ENCODE data around the gene COL7A1. TPM values are rescaled to one million over a fixed set of nuclear protein-coding genes. Genes with fewer than 3 reads are reported as not detected.

COL7A1 gene
- total RNA-seq, 4 donors from 2014 or later: 0.66 to 1.7 (median 1.1) TPM

DNA sequence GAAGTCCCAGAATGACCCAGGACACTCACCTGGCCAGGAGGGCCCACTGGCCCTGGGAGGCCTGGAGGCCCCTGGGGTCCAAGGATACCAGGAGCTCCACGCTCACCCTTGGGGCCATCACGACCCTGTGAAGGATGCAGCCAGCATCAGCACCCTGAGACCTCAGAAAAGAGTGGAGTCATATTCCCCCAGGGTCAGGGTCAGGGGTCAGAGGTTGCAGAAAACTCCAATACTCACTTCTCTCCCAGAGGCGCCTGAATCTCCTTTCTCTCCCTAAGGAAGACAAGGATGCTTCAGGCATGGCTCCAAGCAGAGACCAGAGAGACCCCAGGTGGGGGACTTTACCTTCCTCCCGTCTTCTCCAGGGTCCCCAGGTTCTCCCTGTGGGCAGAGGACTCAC lies 18.5 kb downstream of the COL7A1 start:
- in situ Hi-C loops (cut with MboI; ENCODE audit: low sequenced_read_pairs in 4 of 4) (no loop called here), intact Hi-C loops (cut with DNase I; ENCODE audit: low total_unique reads) (no loop called here)
- DNase-seq (no peak), ATAC-seq (no peak)
- Histone ChIP-seq H3K36me3 (no peaks in the 10 kb centered on the region), H3K27me3 (no peaks in the 10 kb centered on the region), H3K27ac (no peak overlapping the region), H3K4me3 (no peak overlapping the region), H3K9me3 (no peaks in the 10 kb centered on the region), H3K4me1 (no peaks in the 10 kb centered on the region)
- TF ChIP-seq, protein P1, sequence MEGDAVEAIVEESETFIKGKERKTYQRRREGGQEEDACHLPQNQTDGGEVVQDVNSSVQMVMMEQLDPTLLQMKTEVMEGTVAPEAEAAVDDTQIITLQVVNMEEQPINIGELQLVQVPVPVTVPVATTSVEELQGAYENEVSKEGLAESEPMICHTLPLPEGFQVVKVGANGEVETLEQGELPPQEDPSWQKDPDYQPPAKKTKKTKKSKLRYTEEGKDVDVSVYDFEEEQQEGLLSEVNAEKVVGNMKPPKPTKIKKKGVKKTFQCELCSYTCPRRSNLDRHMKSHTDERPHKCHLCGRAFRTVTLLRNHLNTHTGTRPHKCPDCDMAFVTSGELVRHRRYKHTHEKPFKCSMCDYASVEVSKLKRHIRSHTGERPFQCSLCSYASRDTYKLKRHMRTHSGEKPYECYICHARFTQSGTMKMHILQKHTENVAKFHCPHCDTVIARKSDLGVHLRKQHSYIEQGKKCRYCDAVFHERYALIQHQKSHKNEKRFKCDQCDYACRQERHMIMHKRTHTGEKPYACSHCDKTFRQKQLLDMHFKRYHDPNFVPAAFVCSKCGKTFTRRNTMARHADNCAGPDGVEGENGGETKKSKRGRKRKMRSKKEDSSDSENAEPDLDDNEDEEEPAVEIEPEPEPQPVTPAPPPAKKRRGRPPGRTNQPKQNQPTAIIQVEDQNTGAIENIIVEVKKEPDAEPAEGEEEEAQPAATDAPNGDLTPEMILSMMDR (IDR thresholded peaks at IDR 0.05 in 4 of 5, conservative IDR thresholded peaks at IDR 0.05 in 1 of 5): no peak
- TF ChIP-seq POLR2A (IDR thresholded peaks at IDR 0.05): no peak

DNA sequence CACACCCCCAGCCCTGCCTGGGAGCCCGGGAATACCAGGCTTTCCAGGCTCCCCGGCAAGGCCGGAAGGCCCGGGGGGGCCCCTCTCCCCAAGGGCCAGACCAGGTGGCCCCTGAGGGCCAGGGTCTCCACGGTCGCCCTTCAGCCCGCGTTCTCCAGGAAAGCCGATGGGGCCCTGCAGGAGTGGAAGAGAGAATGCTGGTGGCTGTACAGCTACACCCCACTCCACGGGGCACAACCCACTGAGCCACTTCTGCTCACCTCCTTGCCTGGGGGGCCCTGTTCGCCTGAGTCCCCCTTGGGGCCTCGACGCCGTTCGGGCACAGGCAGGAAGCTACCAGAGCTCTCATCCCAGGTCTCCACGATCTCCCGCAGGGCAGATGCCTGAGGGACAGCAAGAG lies 19.8 kb downstream of the COL7A1 start:
- Histone ChIP-seq H3K27me3 (no peaks in the 10 kb centered on the region), H3K4me3 (no peak overlapping the region), H3K9me3 (no peaks in the 10 kb centered on the region), H3K36me3 (peaks cover 0 to 3% of the 10 kb centered on the region in 2 donors), H3K27ac (no peak overlapping the region), H3K4me1 (no peaks in the 10 kb centered on the region)
- intact Hi-C loops (cut with DNase I; ENCODE audit: low total_unique reads) (no loop called here), in situ Hi-C loops (cut with MboI; ENCODE audit: low sequenced_read_pairs in 4 of 4) (no loop called here)
- ATAC-seq: no peak
- no peak for DNase-seq
- TF ChIP-seq, protein P1 (IDR thresholded peaks at IDR 0.05 in 4 of 5, conservative IDR thresholded peaks at IDR 0.05 in 1 of 5): no peak

DNA sequence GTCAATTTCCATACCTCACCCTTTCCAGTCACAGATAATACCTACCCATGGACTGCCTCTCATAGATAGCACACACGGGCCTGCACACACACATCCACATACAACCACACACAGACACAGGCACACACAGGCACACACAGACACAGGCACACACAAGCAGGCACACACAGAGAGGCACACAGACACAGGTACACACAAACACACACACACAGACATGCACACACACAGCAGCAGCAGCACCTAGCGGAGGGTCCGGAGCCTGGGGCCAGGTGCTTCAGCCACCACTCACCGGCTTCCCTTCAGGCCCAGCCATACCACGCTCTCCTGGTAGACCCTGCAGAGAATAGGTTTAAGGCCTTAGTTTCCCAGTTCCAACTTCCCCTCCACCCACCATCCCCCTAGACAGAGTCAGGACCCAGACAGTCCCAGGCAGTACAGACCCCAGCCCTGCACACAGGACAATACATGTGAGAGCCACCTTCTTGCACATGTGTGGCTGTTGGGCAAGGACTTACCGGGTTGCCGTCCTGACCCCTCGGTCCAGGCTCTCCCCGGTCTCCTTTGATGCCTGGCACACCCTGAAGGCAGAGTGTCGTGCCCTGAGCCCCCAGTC lies 21.1 kb downstream of the COL7A1 start:
- in situ Hi-C loops (cut with MboI; ENCODE audit: low sequenced_read_pairs in 4 of 4) (no loop called here), intact Hi-C loops (cut with DNase I; ENCODE audit: low total_unique reads) (no loop called here)
- no peak for ATAC-seq
- no peaks in the 10 kb centered on the region for H3K9me3 ChIP-seq
- TF ChIP-seq POLR2A (IDR thresholded peaks at IDR 0.05): no peak
- TF ChIP-seq, protein P1 (IDR thresholded peaks at IDR 0.05 in 4 of 5, conservative IDR thresholded peaks at IDR 0.05 in 1 of 5): no peak
- H3K36me3 ChIP-seq: peaks cover 0 to 3% of the 10 kb centered on the region in 2 donors
- H3K4me3 ChIP-seq: no peak overlapping the region
- no peaks in the 10 kb centered on the region for H3K4me1 ChIP-seq
- no peak overlapping the region for H3K27ac ChIP-seq
- no peak for DNase-seq
- H3K27me3 ChIP-seq: no peaks in the 10 kb centered on the region

DNA sequence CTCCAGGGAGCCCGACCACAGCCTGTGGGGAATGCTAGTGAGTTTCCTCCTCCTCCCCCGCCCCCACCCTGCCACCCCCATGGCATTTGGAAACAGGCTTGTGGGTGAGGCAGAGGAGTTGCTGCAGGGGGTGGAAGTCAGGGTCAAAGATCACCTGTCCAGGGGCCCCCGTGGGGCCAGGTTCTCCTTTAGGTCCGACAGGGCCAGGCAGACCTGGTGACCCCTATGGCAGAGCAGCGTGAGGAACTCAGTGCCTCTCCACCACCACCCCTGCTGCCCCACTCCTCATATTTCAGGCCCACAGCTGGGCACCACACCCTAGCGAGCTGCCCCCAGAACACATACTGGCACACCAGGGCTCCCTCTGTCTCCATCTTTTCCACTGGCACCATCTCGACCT lies 22.6 kb downstream of the COL7A1 start:
- Histone ChIP-seq H3K27ac (no peak overlapping the region), H3K4me1 (no peaks in the 10 kb centered on the region), H3K4me3 (no peak overlapping the region), H3K36me3 (peaks cover 0 to 3% of the 10 kb centered on the region in 2 donors), H3K27me3 (no peaks in the 10 kb centered on the region), H3K9me3 (no peaks in the 10 kb centered on the region)
- intact Hi-C loops (cut with DNase I; ENCODE audit: low total_unique reads): no loop called here
- in situ Hi-C loops (cut with MboI; ENCODE audit: low sequenced_read_pairs in 4 of 4): no loop called here
- ATAC-seq (no peak), DNase-seq (no peak)
- no peak for TF ChIP-seq POLR2A (IDR thresholded peaks at IDR 0.05)

DNA sequence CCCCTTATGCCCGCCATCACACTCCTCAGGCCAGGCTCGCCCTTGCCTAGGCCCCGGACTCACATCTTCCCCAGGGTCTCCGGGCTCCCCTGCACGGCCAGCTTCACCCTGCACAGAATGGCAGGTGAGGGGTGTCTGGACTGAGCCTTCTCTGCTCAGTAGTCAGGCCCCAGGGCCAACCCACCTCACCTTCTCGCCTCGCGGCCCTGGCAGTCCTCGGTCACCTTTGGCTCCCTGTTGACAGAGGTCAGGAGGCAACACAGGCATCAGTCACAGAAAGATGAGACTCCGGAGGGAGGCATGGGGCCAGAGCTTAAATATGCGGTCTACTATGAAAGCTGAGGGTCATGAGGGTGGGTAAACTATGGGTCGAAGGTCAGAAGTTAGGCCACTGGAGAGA lies 23.2 kb downstream of the COL7A1 start:
- TF ChIP-seq POLR2A (IDR thresholded peaks at IDR 0.05): no peak
- TF ChIP-seq, protein P1 (IDR thresholded peaks at IDR 0.05 in 4 of 5, conservative IDR thresholded peaks at IDR 0.05 in 1 of 5): no peak
- Histone ChIP-seq H3K36me3 (peaks cover 0 to 3% of the 10 kb centered on the region in 2 donors), H3K27me3 (no peaks in the 10 kb centered on the region), H3K4me3 (no peak overlapping the region), H3K9me3 (no peaks in the 10 kb centered on the region), H3K27ac (no peak overlapping the region), H3K4me1 (no peaks in the 10 kb centered on the region)
- in situ Hi-C loops (cut with MboI; ENCODE audit: low sequenced_read_pairs in 4 of 4): no loop called here
- DNase-seq (no peak), ATAC-seq (no peak)
- intact Hi-C loops (cut with DNase I; ENCODE audit: low total_unique reads): no loop called here

Measured in gastrocnemius medialis (tissue), 4 donors.